Activated CD8-positive, alpha-beta T cell treated with anti-CD3 and anti-CD28 coated beads for 36 hours (primary cell): ENCODE results near the gene BCL2L1. TPM values are rescaled to one million over a fixed set of nuclear protein-coding genes. Genes with fewer than 3 reads are reported as not detected.

Source experiments
- ATAC-seq: fragments of 200-7000 bp; cut with Tn5 transposase; one replicate; pipeline ENCODE4 v1.10.0; 2021; ENCODE audit warnings: mild to moderate bottlenecking, moderate library complexity
- CTCF ChIA-PET: fragments of 350-600 bp; sonication (Branson Sonifier 250); formaldehyde crosslinking; loops from one replicate; lab custom pipeline; 2021; ENCODE audit warnings: antibody characterized with exemption; lab: Charles Lee
- POLR2A ChIA-PET: fragments of 350-600 bp; sonication (Branson Sonifier 250); formaldehyde crosslinking; loops from one replicate; lab custom pipeline; 2021; ENCODE audit warnings: antibody characterized with exemption; lab: Charles Lee
- DNase-seq: peaks from one replicate; pipeline ENCODE4 v3.0.0-alpha.2; 2020
- H3K27ac Mint-ChIP-seq: one replicate; pipeline ENCODE4 v1.8.0; 2021; ENCODE audit warnings: mild to moderate bottlenecking, mixed read lengths
- H3K27me3 Mint-ChIP-seq: one replicate; pipeline ENCODE4 v1.8.0; 2021; ENCODE audit warnings: mixed read lengths
- H3K36me3 Mint-ChIP-seq: one replicate; pipeline ENCODE4 v1.8.0; 2021; ENCODE audit warnings: low read depth, mixed read lengths
- H3K4me1 Mint-ChIP-seq: one replicate; pipeline ENCODE4 v1.8.0; 2021; ENCODE audit warnings: low read depth, mixed read lengths
- H3K4me3 Mint-ChIP-seq: one replicate; pipeline ENCODE4 v1.8.0; 2021; ENCODE audit warnings: mild to moderate bottlenecking, moderate library complexity, mixed read lengths
- H3K9me3 Mint-ChIP-seq: one replicate; pipeline ENCODE4 v1.8.0; 2021; ENCODE audit warnings: mixed read lengths
- CTCF ChIP-seq: fragments of 200-600 bp; IDR thresholded peaks from one replicate; pipeline ENCODE4 v1.8.0; 2022; ENCODE audit warnings: antibody characterized with exemption, mild to moderate bottlenecking
- intact Hi-C: fragments of 100-400 bp; cut with micrococcal nuclease; formaldehyde crosslinking; loops from one replicate; pipeline ENCODE4 v1.10.0; 2022
- total RNA-seq, 2 experiments: library from RNA; stranded (reverse); gene quantifications; one replicate each; pipeline ENCODE4 v1.2.3, GENCODE V29; 2021

BCL2L1 gene
- total RNA-seq, 2 experiments from 2014 or later, result 182 TPM

- CTCF ChIA-PET, result interaction anchor here (1.5 to 3.2 kb wide), 3 partner anchors 10 to 79 kb away, joined by 4 to 17 read pairs (median 5); no protein-coding TSS in a partner anchor
Measured at GRCh38 chr20:31644701-31645100, 78.0 kb downstream of the BCL2L1 start.

GRCh38 chr20:31643522-31643921, 79.1 kb downstream of the BCL2L1 start:
- POLR2A ChIA-PET, result interaction anchor here (1.2 to 1.9 kb wide), 2 partner anchors 11 to 41 kb away, joined by 3 to 4 read pairs; no protein-coding TSS in a partner anchor
- no peak overlapping the region for H3K4me3 Mint-ChIP-seq
- H3K27me3 Mint-ChIP-seq, result peaks cover 6% of the 10 kb centered on the region
- no peak for TF ChIP-seq CTCF
- CTCF ChIA-PET, result interaction anchor here (1.0 to 3.2 kb wide), 5 partner anchors 9 to 80 kb away, joined by 4 to 17 read pairs (median 5); partner anchors contain the start of gene BCL2L1
- ATAC-seq, result no peak
- no peak overlapping the region for H3K27ac Mint-ChIP-seq
- intact Hi-C loops, result no loop called here
- peaks cover 17% of the 10 kb centered on the region for H3K4me1 Mint-ChIP-seq
- H3K9me3 Mint-ChIP-seq, result no peaks in the 10 kb centered on the region
- DNase-seq, result no peak
- H3K36me3 Mint-ChIP-seq, result no peaks in the 10 kb centered on the region

More at GRCh38 chr20:31644701-31645100, 78.0 kb downstream of the BCL2L1 start:
- Mint-ChIP-seq H3K4me1 (peaks cover 17% of the 10 kb centered on the region), H3K27ac (no peak overlapping the region), H3K27me3 (peaks cover 6% of the 10 kb centered on the region), H3K36me3 (no peaks in the 10 kb centered on the region), H3K4me3 (no peak overlapping the region), H3K9me3 (no peaks in the 10 kb centered on the region)
- intact Hi-C loops, result no loop called here
- POLR2A ChIA-PET, result interaction anchor here (1.1 to 1.9 kb wide), 3 partner anchors 10 to 44 kb away, joined by 3 to 4 read pairs (median 3); no protein-coding TSS in a partner anchor
- DNase-seq (no peak), ATAC-seq (no peak)
- TF ChIP-seq CTCF, result no peak

- Mint-ChIP-seq H3K4me1 (peaks cover 17% of the 10 kb centered on the region), H3K36me3 (no peaks in the 10 kb centered on the region), H3K27me3 (peaks cover 6% of the 10 kb centered on the region), H3K9me3 (no peaks in the 10 kb centered on the region), H3K4me3 (no peak overlapping the region), H3K27ac (no peak overlapping the region)
- intact Hi-C loops, result no loop called here
- DNase-seq (no peak), ATAC-seq (no peak)
- no peak for TF ChIP-seq CTCF
- ChIA-PET CTCF (interaction anchor here (1.0 to 3.2 kb wide), 4 partner anchors 9 to 81 kb away, joined by 3 to 17 read pairs (median 6); partner anchors contain the start of gene BCL2L1), POLR2A (no interaction called here)
Measured at GRCh38 chr20:31642837-31643236, 79.8 kb downstream of the BCL2L1 start.

- DNase-seq (peak; percentile 52), ATAC-seq (peak; percentile 91)
- Mint-ChIP-seq H3K36me3 (no peaks in the 10 kb centered on the region), H3K27ac (no peak overlapping the region), H3K4me1 (peaks cover 17% of the 10 kb centered on the region), H3K9me3 (no peaks in the 10 kb centered on the region), H3K27me3 (peaks cover 6% of the 10 kb centered on the region), H3K4me3 (no peak overlapping the region)
- no peak for TF ChIP-seq CTCF
- ChIA-PET CTCF (interaction anchor here (0.7 to 4.4 kb wide), 5 partner anchors 9 to 82 kb away, joined by 3 to 25 read pairs (median 4); no protein-coding TSS in a partner anchor), POLR2A (interaction anchor here (1.3 kb wide), 1 partner anchor 9 kb away, joined by 3 read pairs; no protein-coding TSS in a partner anchor)
- intact Hi-C loops, result no loop called here
Measured at GRCh38 chr20:31641391-31641790, 81.3 kb downstream of the BCL2L1 start.

- ATAC-seq (no peak), DNase-seq (no peak)
- Mint-ChIP-seq H3K36me3 (no peaks in the 10 kb centered on the region), H3K27ac (no peak overlapping the region), H3K27me3 (peaks cover 6% of the 10 kb centered on the region), H3K9me3 (no peaks in the 10 kb centered on the region), H3K4me3 (no peak overlapping the region), H3K4me1 (peaks cover 17% of the 10 kb centered on the region)
- CTCF ChIA-PET, result interaction anchor here (0.7 to 4.4 kb wide), 6 partner anchors 21 to 87 kb away, joined by 3 to 25 read pairs (median 4); no protein-coding TSS in a partner anchor
- TF ChIP-seq CTCF, result no peak
- POLR2A ChIA-PET, result interaction anchor here (1.6 kb wide), 1 partner anchor 13 kb away, joined by 4 read pairs; no protein-coding TSS in a partner anchor
- intact Hi-C loops, result no loop called here
Measured at GRCh38 chr20:31640259-31640658, 82.4 kb downstream of the BCL2L1 start.
